Panc1 (cell line): ENCODE data around the gene SLC4A8.

Source experiments
- CTCF ChIP-seq: fragments of 450-650 bp; IDR thresholded peaks from 2 replicates; pipeline ENCODE4 v1.5.1; 2017; ENCODE audit warnings: mild to moderate bottlenecking
- POLR2AphosphoS5 ChIP-seq: IDR thresholded peaks from 2 replicates; pipeline ENCODE4 v1.6.1; 2012; ENCODE audit warnings: mild to moderate bottlenecking, low read depth, low read length, moderate library complexity
- REST ChIP-seq, 2 experiments: IDR thresholded peaks; 2 replicates each; pipeline ENCODE4 v1.6.1; 2011 to 2012; ENCODE audit warnings: low read depth in 2 of 2, control low read depth in 1 of 2, low read length in 1 of 2, mild to moderate bottlenecking in 1 of 2, moderate library complexity in 1 of 2; ENCODE audit not compliant: insufficient read depth in 1 of 2
- SIN3A ChIP-seq: IDR thresholded peaks from 2 replicates; pipeline ENCODE4 v1.6.1; 2012; ENCODE audit warnings: low read depth, mild to moderate bottlenecking, low read length, moderate library complexity, borderline replicate concordance; ENCODE audit not compliant: insufficient read depth
- TCF7L2 ChIP-seq: IDR thresholded peaks from 2 replicates; pipeline ENCODE4 v1.6.1; 2011; ENCODE audit warnings: mild to moderate bottlenecking, low read depth, low read length, inconsistent platforms

DNA sequence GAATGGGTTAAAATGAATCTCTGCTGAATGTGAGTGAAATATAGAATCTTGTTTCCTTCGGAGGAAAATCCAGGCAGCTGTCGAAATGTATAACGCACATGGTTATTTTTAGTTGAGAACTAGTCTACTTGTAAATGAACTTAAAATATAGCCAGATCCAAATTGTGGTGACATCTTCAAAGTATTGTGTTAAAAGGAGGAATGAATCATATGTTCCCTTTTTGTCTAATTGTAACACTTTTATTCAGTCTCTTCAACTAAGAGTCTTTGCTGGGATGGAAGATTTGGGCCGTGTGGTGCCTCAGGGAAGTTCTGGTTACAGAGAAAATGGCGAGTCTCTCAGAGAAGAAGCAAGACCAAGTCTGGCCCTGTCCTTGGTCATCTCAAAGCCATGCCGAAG, 82.5 kb downstream of the SLC4A8 start:
- TF ChIP-seq CTCF = no peak
- no peak for TF ChIP-seq POLR2AphosphoS5
- no peak for TF ChIP-seq REST (IDR thresholded peaks at IDR 0.05; ENCODE audit: insufficient read depth in 1 of 2, low read depth in 2 of 2, low read length in 1 of 2)
- no peak for TF ChIP-seq TCF7L2
- TF ChIP-seq SIN3A = no peak
